Omental fat pad (tissue), 4 donors: ENCODE data around the gene AKT1. TPM values are rescaled to one million over a fixed set of nuclear protein-coding genes. Genes with fewer than 3 reads are reported as not detected.

Experiments
- ATAC-seq: fragments of 150-250 bp; one replicate; pipeline ENCODE4 v1.9.1; 2016; ENCODE audit warnings: mild to moderate bottlenecking, moderate library complexity; ENCODE audit not compliant: low FRiP score
- DNase-seq: peaks from one replicate; pipeline ENCODE4 v3.0.0-alpha.2; 2019; ENCODE audit warnings: low spot score
- total RNA-seq, 4 donors: library from RNA; depleted of rRNA; stranded (reverse); fragments of >200 nt; gene quantifications; one replicate each; pipeline ENCODE4 v1.1.0, GENCODE V29; 2016
- TF ChIP-seq, protein P1 (sequence below), 3 donors: fragments of 450-650 bp; IDR thresholded peaks; one replicate each; pipeline ENCODE4 v1.5.1; 2016 to 2017; ENCODE audit warnings: antibody characterized with exemption in 3 of 3, mild to moderate bottlenecking in 3 of 3, moderate library complexity in 2 of 3

The AKT1 gene
- total RNA-seq, 4 donors from 2014 or later, result 104 to 121 (median 107) TPM

DNA sequence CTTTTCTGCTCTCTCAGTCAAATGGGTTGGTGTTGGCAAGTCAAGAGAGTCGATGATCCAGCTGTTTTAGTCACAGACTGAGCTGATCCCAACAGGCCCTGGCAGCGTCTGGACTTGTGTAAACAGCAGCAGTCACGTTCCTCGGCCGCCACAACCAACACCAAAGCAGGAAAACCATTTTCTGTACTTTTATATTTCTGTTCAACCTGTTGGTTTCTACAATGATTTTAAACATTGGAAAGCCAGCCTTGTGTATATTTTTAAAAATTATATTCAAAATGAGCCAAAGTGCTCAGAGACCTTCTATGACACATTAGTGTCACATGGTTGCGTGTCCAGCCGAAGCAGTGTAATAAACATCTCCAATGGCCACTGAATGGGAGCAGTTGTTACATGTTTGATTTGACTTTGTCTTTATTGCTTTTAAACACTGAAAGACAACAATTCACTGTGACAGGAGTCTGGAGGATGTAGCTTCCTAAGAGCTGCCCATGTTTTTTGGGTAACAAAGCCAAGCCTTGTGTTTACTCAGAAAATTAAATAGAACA is 48.5 kb downstream of the AKT1 start:
- no peak for ATAC-seq
- no peak for DNase-seq
- TF ChIP-seq, protein P1, sequence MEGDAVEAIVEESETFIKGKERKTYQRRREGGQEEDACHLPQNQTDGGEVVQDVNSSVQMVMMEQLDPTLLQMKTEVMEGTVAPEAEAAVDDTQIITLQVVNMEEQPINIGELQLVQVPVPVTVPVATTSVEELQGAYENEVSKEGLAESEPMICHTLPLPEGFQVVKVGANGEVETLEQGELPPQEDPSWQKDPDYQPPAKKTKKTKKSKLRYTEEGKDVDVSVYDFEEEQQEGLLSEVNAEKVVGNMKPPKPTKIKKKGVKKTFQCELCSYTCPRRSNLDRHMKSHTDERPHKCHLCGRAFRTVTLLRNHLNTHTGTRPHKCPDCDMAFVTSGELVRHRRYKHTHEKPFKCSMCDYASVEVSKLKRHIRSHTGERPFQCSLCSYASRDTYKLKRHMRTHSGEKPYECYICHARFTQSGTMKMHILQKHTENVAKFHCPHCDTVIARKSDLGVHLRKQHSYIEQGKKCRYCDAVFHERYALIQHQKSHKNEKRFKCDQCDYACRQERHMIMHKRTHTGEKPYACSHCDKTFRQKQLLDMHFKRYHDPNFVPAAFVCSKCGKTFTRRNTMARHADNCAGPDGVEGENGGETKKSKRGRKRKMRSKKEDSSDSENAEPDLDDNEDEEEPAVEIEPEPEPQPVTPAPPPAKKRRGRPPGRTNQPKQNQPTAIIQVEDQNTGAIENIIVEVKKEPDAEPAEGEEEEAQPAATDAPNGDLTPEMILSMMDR (IDR thresholded peaks at IDR 0.05), result no peak

DNA sequence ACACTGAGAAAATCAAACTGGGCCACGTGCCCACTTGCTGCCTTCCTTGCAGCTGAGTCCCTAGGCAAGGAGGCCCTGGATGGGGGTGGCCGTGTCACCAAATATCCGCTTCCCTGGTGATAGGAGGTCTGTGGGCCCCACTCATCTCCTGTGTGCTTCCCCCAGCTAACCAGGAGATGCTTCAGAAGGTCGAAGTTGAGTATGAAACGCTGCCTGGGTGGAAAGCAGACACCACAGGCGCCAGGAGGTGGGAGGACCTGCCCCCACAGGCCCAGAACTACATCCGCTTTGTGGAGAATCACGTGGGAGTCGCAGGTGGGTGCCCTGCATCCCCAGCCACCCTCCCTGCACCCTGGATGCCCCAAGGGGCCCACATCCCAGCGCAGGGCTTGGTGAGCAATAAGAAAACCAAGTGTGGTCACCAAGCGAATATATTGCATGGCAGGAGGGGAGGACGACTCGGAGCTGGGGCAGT is 49.4 kb downstream of the AKT1 start:
- no peak for ATAC-seq
- TF ChIP-seq, protein P1 (IDR thresholded peaks at IDR 0.05), result no peak

DNA sequence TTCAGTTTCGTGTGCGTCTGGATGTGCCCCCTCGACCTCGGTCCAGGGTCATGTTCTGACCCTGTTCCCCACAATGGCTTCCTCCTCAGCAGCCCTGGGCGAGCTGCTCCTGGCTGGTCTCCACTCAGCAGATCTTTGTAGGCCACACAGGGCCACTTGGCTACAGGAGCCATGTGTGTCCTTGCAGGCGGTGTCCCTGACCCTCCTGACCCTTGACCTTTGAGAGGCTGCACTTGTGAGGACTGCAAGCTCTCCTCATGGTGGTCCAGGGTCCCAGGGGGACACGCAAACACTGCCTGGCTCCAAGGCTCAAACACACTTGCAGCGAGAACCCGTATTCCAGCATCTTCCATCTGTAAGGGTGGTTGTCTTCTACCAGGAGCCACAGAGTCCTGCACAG is 50.1 kb downstream of the AKT1 start:
- no peak for DNase-seq
- TF ChIP-seq, protein P1 (IDR thresholded peaks at IDR 0.05), result no peak
- no peak for ATAC-seq

More for the DNA sequence above, 49.4 kb downstream of the AKT1 start:
- no peak for DNase-seq

DNA sequence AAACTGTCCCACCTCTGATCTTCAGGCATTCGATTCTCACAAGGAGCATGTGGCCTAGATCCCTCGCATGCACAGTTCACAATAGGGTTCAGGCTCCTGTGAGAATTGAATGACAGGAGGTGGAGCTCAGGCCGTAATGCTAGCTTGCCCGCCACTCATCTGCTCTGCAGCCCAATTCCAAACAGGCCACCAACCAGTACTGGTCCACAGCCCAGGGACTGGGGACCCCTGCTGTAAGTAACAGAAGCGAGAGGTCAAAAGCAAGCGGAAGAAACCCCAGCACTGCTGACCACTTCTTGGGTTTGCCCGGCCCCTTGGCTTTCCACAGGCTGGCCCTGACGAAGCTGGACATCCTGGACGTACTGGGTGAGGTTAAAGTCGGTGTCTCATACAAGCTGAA is 51.1 kb downstream of the AKT1 start:
- TF ChIP-seq, protein P1 (IDR thresholded peaks at IDR 0.05), result no peak
- DNase-seq, result no peak
- ATAC-seq, result no peak

DNA sequence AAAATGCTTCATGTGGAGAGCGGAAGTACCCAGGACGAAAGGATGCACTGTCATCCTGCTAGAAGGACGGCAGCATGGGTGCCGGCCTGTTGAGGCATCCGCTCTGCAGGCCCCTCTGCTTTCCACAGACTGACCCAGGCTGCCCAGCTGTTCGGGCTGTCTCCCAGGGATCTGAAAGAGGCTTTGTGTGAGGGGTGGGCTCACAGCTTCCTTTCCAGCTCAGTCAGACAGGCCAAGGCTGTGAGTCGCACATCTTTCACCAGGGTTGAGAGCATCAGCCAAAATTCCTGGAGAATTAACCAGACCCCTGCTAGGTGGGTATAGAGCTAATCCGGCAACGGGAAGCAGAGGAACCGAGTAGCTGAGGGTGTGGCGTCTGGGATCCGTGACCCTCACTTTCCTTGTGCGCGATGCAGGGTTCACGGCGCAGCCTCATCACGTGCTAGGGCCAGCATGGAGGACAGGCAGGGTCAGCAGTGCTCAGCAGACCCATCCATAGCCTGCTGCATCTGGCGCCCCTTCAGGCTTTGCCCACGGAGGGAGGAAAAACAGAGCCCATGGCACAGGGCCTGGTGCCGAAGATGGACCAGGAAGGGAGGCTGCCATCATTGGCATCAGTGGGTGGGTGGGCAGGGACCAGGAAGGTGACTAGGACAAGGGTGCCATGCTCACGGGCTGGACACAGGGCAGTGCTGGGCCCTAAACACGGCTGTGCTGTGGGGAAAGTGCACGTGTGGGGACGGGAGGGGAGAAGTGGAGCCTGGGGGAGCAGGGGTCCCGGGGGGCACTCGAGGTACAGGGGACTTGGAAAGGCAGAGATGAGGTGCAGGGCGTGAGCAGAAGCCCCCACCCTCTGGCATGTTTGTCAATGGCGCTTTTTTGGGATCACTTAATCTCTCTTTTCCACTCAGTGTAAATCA is 51.8 kb downstream of the AKT1 start:
- TF ChIP-seq, protein P1 (IDR thresholded peaks at IDR 0.05), result no peak
- ATAC-seq, result no peak
- DNase-seq, result no peak

DNA sequence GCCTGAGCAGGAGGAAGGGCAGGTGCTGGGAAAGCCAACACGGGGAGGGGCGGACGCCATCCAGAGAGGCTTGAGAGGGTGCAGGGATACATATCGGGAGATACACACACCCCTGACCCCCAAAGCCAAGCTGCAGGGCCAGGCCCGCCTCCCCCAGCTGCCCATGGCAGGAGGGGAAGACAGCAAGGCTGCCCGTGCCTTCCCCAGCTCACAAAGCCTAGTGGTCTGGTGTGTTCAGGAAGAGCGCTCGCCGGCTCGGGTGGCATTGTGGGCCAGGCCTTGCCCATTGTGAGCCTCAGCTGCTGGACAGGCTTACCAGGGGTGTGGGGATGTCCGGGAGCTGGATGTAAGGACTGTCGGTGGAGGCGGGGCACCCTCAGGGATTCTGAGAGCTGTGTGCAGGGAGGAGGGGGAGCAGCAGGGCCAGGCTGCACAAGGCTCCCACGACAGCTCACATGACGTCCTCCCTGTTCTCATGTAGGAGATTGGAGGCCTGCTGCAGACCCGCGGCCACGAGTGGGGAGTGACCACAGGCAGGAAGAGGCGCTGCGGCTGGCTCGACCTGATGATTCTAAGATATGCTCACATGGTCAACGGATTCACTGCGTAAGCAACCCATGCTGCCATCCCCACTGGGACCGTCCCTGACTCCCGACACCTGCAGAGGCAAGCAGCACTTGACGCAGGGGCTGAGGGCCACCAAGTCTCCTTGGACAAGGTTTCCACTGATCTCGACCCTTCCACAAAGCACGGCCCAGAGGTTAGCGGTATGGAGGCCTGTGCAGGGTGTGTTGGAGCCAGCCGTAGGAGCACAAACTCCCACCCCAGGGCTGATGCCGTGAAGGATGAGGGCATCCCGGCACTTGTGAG is 52.7 kb downstream of the AKT1 start:
- DNase-seq, result no peak
- TF ChIP-seq, protein P1 (IDR thresholded peaks at IDR 0.05), result no peak
- ATAC-seq, result no peak
